Kidney epithelial cell (primary cell): ENCODE results near the gene KCTD15. TPM values are rescaled to one million over a fixed set of nuclear protein-coding genes. Genes with fewer than 3 reads are reported as not detected.

ENCODE experiments used
- DNase-seq: peaks from one replicate; pipeline ENCODE4 v3.0.0-alpha.2; 2010; ENCODE audit warnings: low read depth
- H3K27me3 ChIP-seq: 2 replicates; pipeline ENCODE4 v1.6.0; 2011; ENCODE audit warnings: low read length; ENCODE audit not compliant: control insufficient read depth, insufficient read depth
- H3K36me3 ChIP-seq: 2 replicates; pipeline ENCODE4 v1.5.1; 2011; ENCODE audit warnings: low read length; ENCODE audit not compliant: control insufficient read depth, insufficient read depth
- H3K4me3 ChIP-seq: 2 replicates; pipeline ENCODE4 v1.5.1; 2011; ENCODE audit warnings: low read depth, mild to moderate bottlenecking, control low read depth, low read length
- total RNA-seq: library from RNA; depleted of rRNA; stranded (reverse); fragments of >200 nt; gene quantifications from 2 replicates; pipeline ENCODE4 v1.2.3, GENCODE V29; 2015
- TF ChIP-seq, protein P1 (sequence below): IDR thresholded peaks from 2 replicates; pipeline ENCODE4 v1.5.1; 2011; ENCODE audit warnings: mild to moderate bottlenecking, moderate library complexity, low read length, control low read depth, inconsistent platforms; ENCODE audit not compliant: insufficient read depth, poor library complexity, severe bottlenecking

The KCTD15 gene
- total RNA-seq, 1 donor from 2014 or later, result 73.5 TPM

DNA sequence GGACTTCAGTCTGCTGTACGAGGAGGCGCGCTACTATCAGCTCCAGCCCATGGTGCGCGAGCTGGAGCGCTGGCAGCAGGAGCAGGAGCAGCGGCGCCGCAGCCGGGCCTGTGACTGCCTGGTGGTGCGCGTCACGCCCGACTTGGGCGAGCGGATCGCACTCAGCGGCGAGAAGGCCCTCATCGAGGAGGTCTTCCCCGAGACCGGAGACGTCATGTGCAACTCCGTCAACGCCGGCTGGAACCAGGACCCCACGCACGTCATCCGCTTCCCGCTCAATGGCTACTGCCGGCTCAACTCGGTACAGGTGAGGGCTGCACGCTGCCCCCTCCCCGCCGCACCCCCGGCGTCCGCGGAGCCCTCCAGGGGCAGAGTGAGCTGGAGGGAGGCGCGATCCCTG, 14.6 kb downstream of the KCTD15 start:
- Histone ChIP-seq H3K27me3 (no peaks in the 10 kb centered on the region), H3K36me3 (no peaks in the 10 kb centered on the region), H3K4me3 (no peak overlapping the region)
- TF ChIP-seq, protein P1, sequence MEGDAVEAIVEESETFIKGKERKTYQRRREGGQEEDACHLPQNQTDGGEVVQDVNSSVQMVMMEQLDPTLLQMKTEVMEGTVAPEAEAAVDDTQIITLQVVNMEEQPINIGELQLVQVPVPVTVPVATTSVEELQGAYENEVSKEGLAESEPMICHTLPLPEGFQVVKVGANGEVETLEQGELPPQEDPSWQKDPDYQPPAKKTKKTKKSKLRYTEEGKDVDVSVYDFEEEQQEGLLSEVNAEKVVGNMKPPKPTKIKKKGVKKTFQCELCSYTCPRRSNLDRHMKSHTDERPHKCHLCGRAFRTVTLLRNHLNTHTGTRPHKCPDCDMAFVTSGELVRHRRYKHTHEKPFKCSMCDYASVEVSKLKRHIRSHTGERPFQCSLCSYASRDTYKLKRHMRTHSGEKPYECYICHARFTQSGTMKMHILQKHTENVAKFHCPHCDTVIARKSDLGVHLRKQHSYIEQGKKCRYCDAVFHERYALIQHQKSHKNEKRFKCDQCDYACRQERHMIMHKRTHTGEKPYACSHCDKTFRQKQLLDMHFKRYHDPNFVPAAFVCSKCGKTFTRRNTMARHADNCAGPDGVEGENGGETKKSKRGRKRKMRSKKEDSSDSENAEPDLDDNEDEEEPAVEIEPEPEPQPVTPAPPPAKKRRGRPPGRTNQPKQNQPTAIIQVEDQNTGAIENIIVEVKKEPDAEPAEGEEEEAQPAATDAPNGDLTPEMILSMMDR, result no peak
- DNase-seq, result no peak

DNA sequence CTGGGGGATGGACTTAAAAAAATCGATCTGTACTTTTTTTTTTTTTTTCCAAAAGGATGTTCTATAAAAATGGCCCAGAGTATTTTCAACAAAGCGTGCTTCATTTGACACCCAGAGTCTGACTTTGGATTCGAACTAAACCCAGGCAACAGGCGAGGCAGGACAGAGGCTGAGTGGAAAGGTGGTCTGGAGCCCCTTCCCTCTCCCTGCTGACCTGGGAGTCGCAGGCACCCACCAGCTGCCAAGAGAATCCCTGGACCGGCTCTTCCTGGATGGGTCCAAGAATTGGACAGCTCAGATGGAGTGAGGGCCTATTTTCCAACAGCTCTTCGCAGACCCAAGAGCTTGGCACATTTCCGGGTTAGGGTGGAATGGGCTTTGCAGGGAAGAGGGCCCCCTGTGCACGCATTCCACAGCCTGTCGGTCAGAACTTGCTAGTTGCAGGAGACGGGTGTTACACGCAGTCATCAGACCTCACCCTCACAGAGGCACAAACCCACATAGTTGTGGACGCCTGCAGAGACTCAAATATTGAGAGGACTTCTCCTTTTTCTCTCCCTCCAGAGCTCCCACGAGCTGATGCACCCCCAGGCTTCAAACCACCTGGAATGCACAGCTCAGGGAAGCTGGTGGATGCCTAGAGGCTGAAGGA, 15.2 kb downstream of the KCTD15 start:
- H3K36me3 ChIP-seq, result no peaks in the 10 kb centered on the region
- TF ChIP-seq, protein P1, result no peak
- H3K27me3 ChIP-seq, result no peaks in the 10 kb centered on the region
- no peak for DNase-seq
- no peak overlapping the region for H3K4me3 ChIP-seq

- H3K4me3 ChIP-seq, result no peak overlapping the region
- H3K36me3 ChIP-seq, result no peaks in the 10 kb centered on the region
- no peaks in the 10 kb centered on the region for H3K27me3 ChIP-seq
- TF ChIP-seq, protein P1, result no peak
- DNase-seq, result no peak
Measured at GRCh38 chr19:33812388-33813330, 16.0 kb downstream of the KCTD15 start.

GRCh38 chr19:33813391-33814101, 16.9 kb downstream of the KCTD15 start:
- no peaks in the 10 kb centered on the region for H3K27me3 ChIP-seq
- H3K36me3 ChIP-seq, result no peaks in the 10 kb centered on the region
- no peak for DNase-seq
- H3K4me3 ChIP-seq, result no peak overlapping the region
- TF ChIP-seq, protein P1, result no peak

- no peaks in the 10 kb centered on the region for H3K27me3 ChIP-seq
- no peak overlapping the region for H3K4me3 ChIP-seq
- no peaks in the 10 kb centered on the region for H3K36me3 ChIP-seq
- TF ChIP-seq, protein P1, result no peak
- no peak for DNase-seq
Measured at GRCh38 chr19:33814181-33815165, 17.8 kb downstream of the KCTD15 start.
